ENCODE measurements around the gene SLK.
A peak's percentile ranks its signal among the peaks of the same experiment; 100 is the strongest.

Gene SLK

GRCh38 chr10:104026762-104027161, 59.8 kb downstream of the SLK start:
- peak overlapping the region; percentile 50 to 83 (median 75) for H3K27ac Mint-ChIP-seq
- peaks cover 51% of the 10 kb centered on the region for H3K36me3 Mint-ChIP-seq (ENCODE audit: low read depth)
- H3K4me1 Mint-ChIP-seq, result no peaks in the 10 kb centered on the region
- H3K27me3 Mint-ChIP-seq (ENCODE audit: low read depth), result no peaks in the 10 kb centered on the region
- no peak for TF ChIP-seq CTCF (IDR thresholded peaks at IDR 0.05; ENCODE audit: unreplicated experiment in 3 of 3)
- no peak overlapping the region for H3K4me3 Mint-ChIP-seq
- H3K9me3 Mint-ChIP-seq, result no peaks in the 10 kb centered on the region

GRCh38 chr10:104028146-104028545, 61.2 kb downstream of the SLK start:
- peak; percentile 53 to 62 (median 61) for TF ChIP-seq CTCF (IDR thresholded peaks at IDR 0.05; ENCODE audit: unreplicated experiment in 3 of 3)
- H3K9me3 Mint-ChIP-seq, result no peaks in the 10 kb centered on the region
- no peak overlapping the region for H3K4me3 Mint-ChIP-seq
- peaks cover 45% of the 10 kb centered on the region for H3K36me3 Mint-ChIP-seq (ENCODE audit: low read depth)
- H3K27ac Mint-ChIP-seq, result peak overlapping the region in 2 of 3 experiments; percentile 40 to 75
- no peaks in the 10 kb centered on the region for H3K27me3 Mint-ChIP-seq (ENCODE audit: low read depth)
- H3K4me1 Mint-ChIP-seq, result no peaks in the 10 kb centered on the region

DNA sequence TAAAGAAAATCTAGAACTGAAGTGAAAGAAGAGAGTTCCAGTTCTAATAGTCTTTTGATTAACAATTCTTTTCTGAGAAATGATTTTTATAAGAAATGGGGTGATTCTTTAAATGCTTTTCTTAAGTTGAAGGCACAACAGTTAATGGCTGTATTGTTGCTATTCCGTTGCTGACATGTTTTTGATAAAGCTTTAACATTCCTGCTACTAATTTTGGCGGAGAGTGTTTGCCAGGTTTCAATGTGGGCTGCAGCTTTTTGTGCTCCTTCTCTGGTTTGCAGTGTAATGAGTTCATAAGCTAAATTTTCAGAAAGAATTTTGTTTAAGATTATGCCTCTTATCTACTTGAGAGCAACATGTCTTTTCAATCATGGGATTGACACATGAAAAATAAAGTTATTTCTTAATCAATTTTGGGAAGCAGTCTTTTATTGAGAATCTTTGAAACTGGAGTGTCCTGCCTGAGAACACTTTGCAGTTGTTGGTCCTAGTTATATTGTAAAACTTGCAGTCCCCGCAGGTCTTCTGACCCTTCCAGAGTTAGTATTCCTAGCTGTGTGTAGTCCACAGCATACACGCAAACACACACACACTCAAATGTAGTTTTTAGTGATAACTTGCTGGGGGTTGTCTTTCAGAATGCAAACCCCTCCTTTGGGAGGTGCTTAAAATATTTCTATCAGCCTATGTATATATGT, 62.0 kb downstream of the SLK start:
- no peaks in the 10 kb centered on the region for H3K4me1 Mint-ChIP-seq
- no peaks in the 10 kb centered on the region for H3K9me3 Mint-ChIP-seq
- H3K36me3 Mint-ChIP-seq (ENCODE audit: low read depth), result peaks cover 37% of the 10 kb centered on the region
- H3K27ac Mint-ChIP-seq, result no peak overlapping the region
- H3K4me3 Mint-ChIP-seq, result no peak overlapping the region
- no peaks in the 10 kb centered on the region for H3K27me3 Mint-ChIP-seq (ENCODE audit: low read depth)
- no peak for TF ChIP-seq CTCF (IDR thresholded peaks at IDR 0.05; ENCODE audit: unreplicated experiment in 3 of 3)

GRCh38 chr10:104029521-104029860, 62.6 kb downstream of the SLK start:
- H3K36me3 Mint-ChIP-seq (ENCODE audit: low read depth), result peaks cover 32% of the 10 kb centered on the region
- H3K4me3 Mint-ChIP-seq, result no peak overlapping the region
- TF ChIP-seq CTCF (IDR thresholded peaks at IDR 0.05; ENCODE audit: unreplicated experiment in 3 of 3), result no peak
- no peaks in the 10 kb centered on the region for H3K4me1 Mint-ChIP-seq
- no peaks in the 10 kb centered on the region for H3K27me3 Mint-ChIP-seq (ENCODE audit: low read depth)
- H3K9me3 Mint-ChIP-seq, result no peaks in the 10 kb centered on the region
- H3K27ac Mint-ChIP-seq, result no peak overlapping the region

DNA sequence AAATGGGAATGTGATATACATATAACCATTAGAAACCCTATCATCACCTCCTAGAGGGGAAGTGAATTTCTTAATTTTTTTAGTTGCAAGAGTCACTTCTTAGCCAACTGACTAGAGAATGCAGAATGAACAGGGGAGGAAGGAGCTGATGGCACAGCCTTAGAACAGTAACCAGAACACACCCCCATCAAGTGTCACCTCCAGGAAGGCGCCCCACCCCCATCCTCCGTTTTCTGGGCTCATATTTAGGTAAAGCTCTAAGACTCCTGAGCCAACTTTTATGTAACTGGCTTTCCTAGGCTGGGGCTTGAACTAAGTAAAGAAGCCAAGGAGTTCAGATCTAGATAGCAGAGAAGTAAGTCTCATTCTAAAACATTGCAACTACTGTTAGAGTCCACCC, 64.7 kb downstream of the SLK start:
- no peak for TF ChIP-seq CTCF (IDR thresholded peaks at IDR 0.05; ENCODE audit: unreplicated experiment in 3 of 3)
- Mint-ChIP-seq H3K27ac (no peak overlapping the region), H3K4me1 (no peaks in the 10 kb centered on the region), H3K36me3 (ENCODE audit: low read depth) (peaks cover 23% of the 10 kb centered on the region), H3K4me3 (no peak overlapping the region), H3K9me3 (no peaks in the 10 kb centered on the region), H3K27me3 (ENCODE audit: low read depth) (no peaks in the 10 kb centered on the region)

DNA sequence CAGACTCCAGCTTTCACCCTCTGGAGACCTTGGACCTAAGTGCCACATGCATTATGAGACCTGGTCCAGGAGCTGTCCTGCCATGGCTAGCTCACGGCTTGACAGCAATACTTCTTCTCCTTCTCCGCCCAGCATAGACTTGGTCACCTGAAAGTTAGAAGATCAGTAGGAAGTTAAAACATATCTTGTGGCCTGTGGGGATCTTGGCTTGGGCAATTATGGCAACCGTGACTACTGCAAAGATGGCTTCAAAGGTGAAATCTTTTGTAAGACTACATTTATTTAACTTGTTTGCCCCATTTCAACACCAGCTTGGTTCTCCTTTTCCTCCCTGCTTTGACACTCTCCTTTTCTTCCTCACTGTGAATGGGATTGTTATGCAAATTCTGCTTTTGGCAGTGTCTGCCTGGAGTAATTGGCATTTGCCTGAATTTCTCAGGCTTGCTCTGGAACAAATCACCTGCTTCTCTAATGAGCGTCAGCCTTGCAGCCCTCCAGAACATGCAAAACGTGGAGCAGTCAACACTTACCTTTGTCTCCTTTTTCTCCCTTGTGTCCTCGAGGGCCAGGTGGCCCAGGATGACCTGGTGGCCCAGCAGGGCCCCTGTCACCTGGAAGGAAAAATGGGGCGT, 65.3 kb downstream of the SLK start:
- Mint-ChIP-seq H3K27me3 (ENCODE audit: low read depth) (no peaks in the 10 kb centered on the region), H3K36me3 (ENCODE audit: low read depth) (peaks cover 23% of the 10 kb centered on the region), H3K27ac (no peak overlapping the region), H3K9me3 (no peaks in the 10 kb centered on the region), H3K4me3 (no peak overlapping the region), H3K4me1 (no peaks in the 10 kb centered on the region)
- TF ChIP-seq CTCF (IDR thresholded peaks at IDR 0.05; ENCODE audit: unreplicated experiment in 3 of 3), result no peak

Data from nephron (organoid).